AG10803 (cell line): Measurements from ENCODE around the gene NUP35.
A peak's percentile ranks its signal among the peaks of the same experiment; 100 is the strongest.

Experiments used
- DNase-seq: peaks from one replicate; pipeline ENCODE4 v3.0.0; 2010; ENCODE audit warnings: low read depth
- H3K4me3 ChIP-seq: 2 replicates; pipeline ENCODE4 v1.5.1; 2011; ENCODE audit warnings: mild to moderate bottlenecking, low read length, control low read depth
- TF ChIP-seq, protein P1 (sequence below): conservative IDR thresholded peaks from 2 replicates; pipeline ENCODE4 v1.5.1; 2011; ENCODE audit warnings: mild to moderate bottlenecking, low read length, control low read depth, inconsistent platforms

Gene NUP35, protein sequence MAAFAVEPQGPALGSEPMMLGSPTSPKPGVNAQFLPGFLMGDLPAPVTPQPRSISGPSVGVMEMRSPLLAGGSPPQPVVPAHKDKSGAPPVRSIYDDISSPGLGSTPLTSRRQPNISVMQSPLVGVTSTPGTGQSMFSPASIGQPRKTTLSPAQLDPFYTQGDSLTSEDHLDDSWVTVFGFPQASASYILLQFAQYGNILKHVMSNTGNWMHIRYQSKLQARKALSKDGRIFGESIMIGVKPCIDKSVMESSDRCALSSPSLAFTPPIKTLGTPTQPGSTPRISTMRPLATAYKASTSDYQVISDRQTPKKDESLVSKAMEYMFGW

DNA sequence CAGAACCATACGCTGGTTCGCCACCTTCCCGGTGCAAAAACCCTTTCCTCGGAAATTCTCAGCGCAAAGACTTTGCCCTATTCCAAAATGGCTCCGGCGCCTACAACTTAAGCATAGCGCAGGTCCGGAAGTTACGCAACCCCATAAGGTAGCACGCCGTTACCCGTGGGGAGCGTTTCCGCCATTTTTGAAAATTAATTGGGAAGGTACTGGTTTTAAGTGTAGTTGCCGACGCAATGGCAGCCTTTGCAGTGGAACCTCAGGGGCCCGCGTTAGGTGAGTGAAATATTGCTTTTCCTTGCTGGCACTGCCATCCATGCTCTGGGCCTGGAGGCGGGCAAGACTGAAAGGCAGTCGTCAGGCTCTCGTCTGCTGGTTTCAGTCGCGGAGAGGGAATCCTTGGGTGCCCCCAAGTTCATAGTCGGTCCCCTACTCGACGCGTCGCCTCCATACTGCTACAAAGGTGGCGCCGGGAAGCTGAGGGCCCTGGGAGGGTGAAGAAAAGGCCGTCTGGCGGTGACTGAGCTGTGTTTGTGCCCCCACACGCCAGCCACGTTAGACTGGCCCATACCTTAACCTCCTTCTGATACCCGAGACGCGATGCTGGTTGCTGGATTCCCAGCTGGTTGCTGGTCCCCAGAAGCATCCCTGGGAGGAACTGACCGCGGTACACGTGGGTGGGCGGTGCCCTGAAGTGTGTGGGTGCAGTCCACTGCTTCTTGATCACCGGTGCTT is at the start of gene NUP35:
NUP35 (plus strand) TSS at position 222 of the 735 bp plus-strand sequence; CDS start at position 237, 15 bp downstream.
- peak within 1 kb of the TSS; percentile 93 for H3K4me3 ChIP-seq
- TF ChIP-seq, protein P1, sequence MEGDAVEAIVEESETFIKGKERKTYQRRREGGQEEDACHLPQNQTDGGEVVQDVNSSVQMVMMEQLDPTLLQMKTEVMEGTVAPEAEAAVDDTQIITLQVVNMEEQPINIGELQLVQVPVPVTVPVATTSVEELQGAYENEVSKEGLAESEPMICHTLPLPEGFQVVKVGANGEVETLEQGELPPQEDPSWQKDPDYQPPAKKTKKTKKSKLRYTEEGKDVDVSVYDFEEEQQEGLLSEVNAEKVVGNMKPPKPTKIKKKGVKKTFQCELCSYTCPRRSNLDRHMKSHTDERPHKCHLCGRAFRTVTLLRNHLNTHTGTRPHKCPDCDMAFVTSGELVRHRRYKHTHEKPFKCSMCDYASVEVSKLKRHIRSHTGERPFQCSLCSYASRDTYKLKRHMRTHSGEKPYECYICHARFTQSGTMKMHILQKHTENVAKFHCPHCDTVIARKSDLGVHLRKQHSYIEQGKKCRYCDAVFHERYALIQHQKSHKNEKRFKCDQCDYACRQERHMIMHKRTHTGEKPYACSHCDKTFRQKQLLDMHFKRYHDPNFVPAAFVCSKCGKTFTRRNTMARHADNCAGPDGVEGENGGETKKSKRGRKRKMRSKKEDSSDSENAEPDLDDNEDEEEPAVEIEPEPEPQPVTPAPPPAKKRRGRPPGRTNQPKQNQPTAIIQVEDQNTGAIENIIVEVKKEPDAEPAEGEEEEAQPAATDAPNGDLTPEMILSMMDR: no peak
- peak; percentile 80 for DNase-seq

DNA sequence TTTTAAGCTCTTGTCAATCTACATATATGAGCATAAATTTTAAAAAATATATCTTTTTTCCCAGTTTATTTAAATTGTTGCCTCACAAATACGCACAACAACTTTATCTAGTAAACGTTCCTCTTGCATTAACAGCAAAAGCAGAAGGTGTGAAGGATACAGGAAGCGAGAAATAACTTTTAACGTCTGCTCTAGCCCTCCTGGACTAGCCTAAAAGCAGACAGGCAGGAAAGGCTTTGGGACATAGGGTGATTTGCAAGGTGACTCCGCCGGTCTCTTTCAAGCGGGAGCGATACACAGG is 46.1 kb upstream of the NUP35 start:
- DNase-seq: peak; percentile 7
- TF ChIP-seq, protein P1: no peak
- H3K4me3 ChIP-seq: peak overlapping the region; percentile 90

DNA sequence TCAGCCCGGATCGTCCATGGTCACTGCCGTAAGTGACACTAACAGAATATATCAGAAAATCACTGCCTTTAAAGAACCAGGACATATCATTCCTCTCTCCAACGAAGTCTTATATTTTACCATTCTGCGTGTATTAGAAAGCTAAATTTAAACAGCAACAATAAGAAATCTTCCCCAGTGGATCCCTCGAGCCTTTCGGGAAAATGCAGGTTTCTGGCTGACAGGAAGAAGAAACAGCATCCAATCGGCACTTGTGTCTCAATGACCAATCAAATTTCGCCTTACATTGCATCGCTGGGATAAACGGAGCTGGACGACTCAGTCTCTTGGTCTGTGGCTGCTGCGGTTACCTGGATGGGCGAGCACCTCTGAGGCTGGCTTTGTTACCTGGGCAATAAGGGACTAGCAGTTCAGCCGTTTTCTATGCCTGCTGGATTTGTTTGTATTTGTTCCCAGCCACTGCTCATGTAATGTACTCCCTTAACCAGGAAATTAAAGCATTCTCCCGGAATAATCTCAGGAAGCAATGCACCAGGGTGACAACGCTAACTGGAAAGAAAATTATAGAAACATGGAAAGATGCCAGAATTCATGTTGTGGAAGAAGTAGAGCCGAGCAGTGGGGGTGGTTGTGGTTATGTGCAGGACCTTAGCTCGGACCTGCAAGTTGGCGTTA is 45.6 kb upstream of the NUP35 start, which contains the start of gene DUSP19:
DUSP19 (plus strand) TSS at position 284 of the 675 bp plus-strand sequence; CDS start at position 471, 187 bp downstream.
- peak; percentile 82 for DNase-seq
- TF ChIP-seq, protein P1: no peak

DNA sequence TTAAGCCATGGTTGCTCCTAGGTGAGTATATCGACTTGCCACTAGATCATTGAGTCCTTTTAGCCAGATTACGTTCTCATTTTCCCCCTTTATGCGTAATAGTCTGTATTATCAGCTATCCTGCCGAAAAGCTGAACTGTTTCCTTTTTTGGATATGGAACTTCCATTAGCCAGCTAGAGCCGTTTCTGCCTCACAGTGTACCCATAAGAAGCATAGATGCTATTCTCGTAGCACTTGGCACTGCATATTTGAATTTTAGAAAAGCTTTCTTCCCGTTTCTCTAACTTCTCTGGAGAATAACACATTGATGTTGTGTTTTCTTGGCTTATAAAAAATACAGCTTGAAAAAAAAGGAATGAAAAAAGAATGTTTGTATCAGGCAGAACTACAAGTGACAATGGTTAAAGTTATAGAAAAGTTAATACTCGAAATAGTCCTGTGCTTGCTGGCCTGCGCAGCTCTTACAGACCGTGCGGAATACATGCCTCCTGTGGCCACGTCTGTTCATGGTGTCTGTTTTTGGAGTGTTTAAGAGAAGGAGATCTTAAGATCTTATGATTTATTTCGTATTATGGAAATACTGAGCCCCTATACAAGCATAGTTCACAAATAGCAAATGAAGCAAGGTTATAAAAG is 45.0 kb upstream of the NUP35 start:
- TF ChIP-seq, protein P1: no peak

More for the DNA sequence above, 45.6 kb upstream of the NUP35 start, which contains the start of gene DUSP19:
- peak within 1 kb of the TSS; percentile 90 for H3K4me3 ChIP-seq

DNA sequence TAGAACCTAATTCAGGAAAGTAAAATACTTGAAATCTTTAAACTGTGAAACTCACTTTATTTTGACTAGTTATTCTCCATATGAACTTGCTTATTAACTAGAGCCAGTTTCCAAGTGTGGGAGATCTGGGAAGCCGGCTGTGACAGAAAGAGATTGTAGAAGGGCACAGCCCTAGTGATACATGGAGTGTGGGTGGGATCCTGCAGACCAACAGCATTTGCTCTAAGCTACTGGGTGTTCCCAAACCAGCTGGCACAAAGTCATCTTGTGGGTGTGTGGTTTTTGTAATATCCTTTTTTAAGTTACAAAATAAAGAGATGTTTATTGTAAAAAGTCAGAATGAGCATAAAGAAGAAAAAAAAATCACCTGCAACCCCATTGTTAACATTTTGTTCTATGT is 42.3 kb upstream of the NUP35 start:
- peak; percentile 6 for DNase-seq
- no peak overlapping the region for H3K4me3 ChIP-seq
- TF ChIP-seq, protein P1: no peak

More for the DNA sequence above, 45.0 kb upstream of the NUP35 start:
- DNase-seq: peak; percentile 24
- peak overlapping the region; percentile 90 for H3K4me3 ChIP-seq

DNA sequence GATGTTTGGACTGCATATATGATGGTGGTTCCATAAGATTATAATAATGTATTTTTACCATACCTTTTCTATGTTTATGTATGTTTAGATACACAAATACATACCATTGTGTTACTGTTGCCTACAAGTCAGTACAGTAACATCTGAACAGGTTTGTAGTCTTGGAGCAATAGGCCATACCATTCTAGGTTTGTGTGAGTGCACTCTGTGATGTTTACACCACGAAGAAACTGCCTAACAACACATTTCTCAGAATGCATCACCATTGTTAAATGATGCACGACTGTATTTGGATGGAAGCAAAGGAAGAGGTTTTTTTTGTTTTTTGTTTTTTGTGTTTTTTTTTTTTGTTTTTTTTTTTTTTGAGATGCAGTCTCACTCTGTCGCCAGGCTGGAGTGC is 36.2 kb upstream of the NUP35 start:
- DNase-seq: no peak
- H3K4me3 ChIP-seq: no peak overlapping the region
- TF ChIP-seq, protein P1: no peak
